Placental epithelial cell (primary cell): Measurements from ENCODE around the gene OR51A7. TPM values are rescaled to one million over a fixed set of nuclear protein-coding genes. Genes with fewer than 3 reads are reported as not detected.

Experiments
- total RNA-seq: library from RNA; depleted of rRNA; stranded (reverse); fragments of >200 nt; gene quantifications from 2 replicates; pipeline ENCODE4 v1.2.3, GENCODE V29; 2012

OR51A7 gene
- not detected in 2 replicates for total RNA-seq

GRCh38 chr11:4903484-4903883 is at the start of gene OR51A7:
TSS of gene OR51A7 (plus strand) at chr11:4903783. CDS start at chr11:4907370, 3,587 bp downstream.

GRCh38 chr11:4881860-4882500 is 21.6 kb upstream of the OR51A7 start, which contains the start of gene OR51T1:
TSS of gene OR51T1 (plus strand) at chr11:4881900. CDS start at chr11:4881900, 0 bp downstream.

GRCh38 chr11:4919250-4919649 is 15.7 kb downstream of the OR51A7 start, which contains the start of gene OR51G2:
TSS of gene OR51G2 (minus strand) at chr11:4919350. CDS start at chr11:4915663, 3,687 bp downstream.

GRCh38 chr11:4924239-4924638 is 20.7 kb downstream of the OR51A7 start, which contains the start of gene OR51G1:
TSS of gene OR51G1 (minus strand) at chr11:4924339. CDS start at chr11:4924339, 0 bp downstream.

GRCh38 chr11:4947505-4947904 is 43.9 kb downstream of the OR51A7 start, which contains the start of gene OR51A4:
TSS of gene OR51A4 (minus strand) at chr11:4947605. CDS start at chr11:4947100, 505 bp downstream.

GRCh38 chr11:4955613-4956012 is 52.0 kb downstream of the OR51A7 start, which contains the start of gene OR51A2:
TSS of gene OR51A2 (minus strand) at chr11:4955713. CDS start at chr11:4955713, 0 bp downstream.

Other genes with a start within 250 kb of the OR51A7 start
- not detected in 2 replicates for gene OR51E2, start 205.9 kb upstream of the OR51A7 start, total RNA-seq
- not detected in 2 replicates for gene MMP26, start 199.0 kb upstream of the OR51A7 start, total RNA-seq
- gene OR51F1, start 133.8 kb upstream of the OR51A7 start, total RNA-seq = not detected in 2 replicates
- gene OR52R1, start 99.4 kb upstream of the OR51A7 start, total RNA-seq = not detected in 2 replicates
- not detected in 2 replicates for gene OR51F2, start 82.5 kb upstream of the OR51A7 start, total RNA-seq
- not detected in 2 replicates for gene OR51S1, start 54.6 kb upstream of the OR51A7 start, total RNA-seq
- gene OR51T1, start 21.9 kb upstream of the OR51A7 start, total RNA-seq = not detected in 2 replicates
- gene OR51G2, start 15.6 kb downstream of the OR51A7 start, total RNA-seq = not detected in 2 replicates
- not detected in 2 replicates for gene OR51G1, start 20.6 kb downstream of the OR51A7 start, total RNA-seq
- gene OR51A4, start 43.8 kb downstream of the OR51A7 start, total RNA-seq = not detected in 2 replicates
- gene OR51A2, start 51.9 kb downstream of the OR51A7 start, total RNA-seq = not detected in 2 replicates
- gene OR51L1, start 91.1 kb downstream of the OR51A7 start, total RNA-seq = not detected in 2 replicates
- not detected in 2 replicates for gene OR52J3, start 142.7 kb downstream of the OR51A7 start, total RNA-seq
- gene OR52E2, start 155.8 kb downstream of the OR51A7 start, total RNA-seq = not detected in 2 replicates
- gene OR52E1, start 165.8 kb downstream of the OR51A7 start, total RNA-seq = not detected in 2 replicates
- not detected in 2 replicates for gene OR52A5, start 234.6 kb downstream of the OR51A7 start, total RNA-seq